ENCODE results near the gene KCNJ12.
"Not testable (repeated sequence)": the region's sequence is repeated elsewhere in the genome, so short reads cannot be mapped to it uniquely, and the experiment has no call there.

Gene KCNJ12

DNA sequence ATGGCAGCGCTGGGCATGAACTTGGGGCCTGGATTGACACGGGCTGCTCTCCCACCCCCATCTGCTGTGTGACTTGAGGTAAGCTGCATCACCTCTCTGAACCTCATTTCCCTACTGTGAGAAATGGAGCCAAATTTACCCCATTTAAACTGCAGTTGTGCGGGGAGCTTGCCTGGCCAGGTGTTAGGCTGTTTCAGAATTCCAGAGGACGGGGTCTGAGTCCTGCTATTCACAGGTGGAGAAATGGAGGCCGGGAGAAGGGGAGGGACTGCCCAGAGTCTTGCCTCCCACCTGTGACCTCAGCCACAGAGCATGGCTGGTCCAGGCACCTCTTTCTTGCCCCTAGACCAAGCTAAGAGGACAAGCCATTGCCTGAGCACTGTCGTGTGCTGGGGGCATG is 12.8 kb downstream of the KCNJ12 start:
- no peak for DNase-seq

DNA sequence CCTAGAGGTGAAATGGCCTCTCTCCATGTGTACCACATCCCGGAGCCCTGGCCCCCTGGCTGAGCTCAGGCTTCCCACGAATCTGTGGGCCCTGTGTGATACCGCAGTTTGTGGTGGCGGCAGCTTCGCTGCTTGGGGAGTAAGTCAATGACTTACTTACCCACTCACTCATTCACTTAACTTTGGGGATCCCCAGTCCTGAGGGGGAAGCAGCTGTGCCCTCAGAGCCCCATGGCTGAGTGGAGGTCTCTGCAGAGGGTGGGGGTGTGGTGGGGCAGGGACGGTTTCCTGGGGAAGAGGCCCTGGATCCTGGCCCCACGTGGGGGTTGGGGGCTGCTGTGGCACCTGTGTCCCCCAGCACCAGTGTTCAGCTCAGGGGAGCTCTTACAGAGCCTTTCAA is 13.2 kb downstream of the KCNJ12 start:
- no peak for DNase-seq

DNA sequence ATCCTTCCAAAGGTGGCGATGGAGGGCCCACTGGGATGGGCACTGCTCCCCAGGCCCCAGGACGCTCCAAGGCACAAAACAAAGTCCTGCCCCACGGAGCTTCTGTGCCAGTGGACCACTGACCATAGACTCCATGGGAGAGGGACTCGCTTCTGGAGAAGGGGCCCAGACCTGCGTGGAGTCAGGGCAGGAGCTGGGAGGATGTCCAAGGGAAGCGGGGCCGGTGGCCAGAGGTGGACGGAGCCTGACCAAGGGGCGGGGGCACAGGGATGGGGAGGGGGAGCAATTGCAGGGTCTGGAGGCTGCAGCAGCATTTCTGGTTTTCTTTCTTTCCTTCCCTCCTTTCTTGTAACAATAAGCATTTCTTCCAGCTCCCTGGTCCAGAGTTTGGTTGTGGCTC is 14.1 kb downstream of the KCNJ12 start:
- no peak for DNase-seq

DNA sequence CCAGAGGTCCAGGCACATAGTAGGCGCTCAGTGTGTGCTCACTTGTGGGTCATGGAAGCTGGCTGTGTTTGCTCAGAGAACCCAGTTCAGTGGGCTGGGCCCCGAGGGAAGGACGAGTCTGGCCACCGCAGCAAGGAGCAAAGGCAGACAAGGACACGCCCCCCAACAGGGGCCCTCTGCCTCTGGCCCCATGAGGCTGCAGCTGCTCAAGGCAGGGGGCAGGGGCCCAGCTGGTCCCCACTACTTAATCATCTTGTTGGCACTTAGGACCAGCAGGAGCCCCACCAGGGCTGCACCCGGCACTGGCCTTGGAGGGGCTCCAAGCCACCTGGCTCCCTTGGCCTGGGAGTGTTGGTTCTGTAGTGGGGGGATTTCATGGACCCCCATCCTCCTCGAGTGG is 16.1 kb downstream of the KCNJ12 start:
- DNase-seq = no peak

DNA sequence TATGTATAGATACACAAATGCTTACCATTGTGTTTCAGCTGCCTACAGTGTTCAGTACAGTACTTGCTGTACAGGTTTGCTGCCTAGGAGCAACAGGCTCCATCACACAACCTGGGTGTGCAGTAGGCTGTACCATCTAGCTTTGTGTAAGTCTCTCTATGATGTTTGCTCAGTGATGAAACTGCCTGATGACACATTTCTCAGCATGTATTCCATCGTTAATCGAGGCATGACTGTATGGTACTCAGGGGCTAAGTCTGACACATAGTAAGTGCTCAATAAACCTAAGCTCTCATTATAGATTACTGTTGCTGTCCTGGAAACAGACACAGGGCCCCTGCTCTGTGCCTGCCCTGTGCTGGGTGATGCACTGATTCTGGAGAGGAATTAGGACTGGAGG is 18.1 kb downstream of the KCNJ12 start:
- DNase-seq = no peak

DNA sequence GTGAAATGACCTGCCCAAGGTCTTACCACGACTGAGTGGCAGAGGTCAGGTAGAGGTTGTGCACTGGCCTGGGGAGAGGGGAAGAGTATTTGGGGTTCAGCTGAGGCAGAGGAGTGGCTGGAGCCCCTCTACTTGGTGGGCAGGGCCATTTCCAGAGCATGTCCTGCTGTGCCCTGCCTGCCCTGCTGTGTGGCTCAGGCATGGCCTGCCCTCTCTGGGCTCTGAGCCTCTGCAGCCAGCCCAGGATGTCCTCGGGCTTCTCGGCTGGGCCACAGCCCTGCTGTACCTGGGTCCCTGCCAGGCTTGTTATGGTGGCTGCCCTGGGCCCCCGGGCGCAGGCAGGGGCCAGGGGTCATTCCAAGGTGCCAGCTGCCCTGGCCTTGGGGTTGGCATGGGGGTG is 19.6 kb downstream of the KCNJ12 start:
- DNase-seq = no peak

DNA sequence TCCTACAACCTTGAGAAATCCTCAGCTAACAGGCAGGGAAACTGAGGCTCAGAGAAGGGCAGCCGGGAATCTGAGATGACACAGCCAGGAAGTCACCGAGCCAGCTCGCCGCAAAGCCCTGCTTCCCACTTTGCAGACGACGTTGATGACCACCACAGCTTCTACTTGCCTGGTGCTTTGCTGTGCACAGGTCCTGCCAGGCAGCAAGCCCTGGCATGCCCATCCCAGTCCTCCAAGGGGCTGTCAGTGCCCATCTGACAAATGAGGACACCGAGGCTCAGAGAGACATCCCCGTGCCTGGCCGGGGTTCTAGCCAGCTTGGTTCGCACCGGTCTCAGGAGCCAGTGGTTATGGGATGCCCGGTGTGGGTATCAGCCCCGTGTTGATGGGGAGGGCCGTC is 20.1 kb downstream of the KCNJ12 start:
- DNase-seq = no peak

DNA sequence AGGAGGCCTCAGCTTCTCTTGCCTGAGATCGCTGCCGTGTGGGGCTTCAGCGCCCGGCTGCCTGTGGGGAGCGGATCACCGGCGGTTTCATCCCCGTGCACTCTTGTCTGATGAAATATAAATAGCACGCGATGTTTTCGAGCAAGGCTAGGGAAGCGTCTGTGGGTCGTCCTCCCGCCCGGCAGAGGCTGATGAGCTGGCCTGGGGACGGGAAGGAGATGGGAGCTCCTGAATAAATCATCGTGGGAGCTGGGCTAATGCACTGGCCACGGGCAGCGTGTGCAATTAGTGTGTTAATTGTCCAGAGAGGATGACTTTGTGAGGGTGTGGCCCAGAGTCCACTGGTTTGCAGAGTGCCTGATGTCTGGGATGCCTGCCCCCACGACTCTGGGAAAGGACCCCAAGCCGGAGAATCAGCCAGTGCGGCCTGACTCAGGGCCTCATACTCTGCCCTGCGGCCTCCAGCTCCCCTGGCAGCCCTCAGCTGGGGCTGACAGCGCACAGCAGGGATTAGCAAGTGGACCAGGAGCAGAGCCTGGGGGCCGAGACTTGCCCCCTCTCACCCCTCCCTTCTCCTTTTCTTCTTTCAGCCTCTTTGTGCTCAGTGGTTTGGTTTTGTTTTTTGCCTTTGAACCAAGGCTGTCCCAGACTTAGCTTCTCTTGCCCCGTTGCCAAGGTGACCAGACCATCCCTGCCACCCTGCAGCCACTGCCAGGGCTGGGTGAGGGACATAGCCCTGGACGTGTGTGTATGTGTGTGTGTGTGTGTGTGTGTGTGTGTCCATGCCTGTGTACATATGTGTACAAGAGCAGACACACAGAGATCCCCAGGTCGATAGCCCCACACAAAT is 21.4 kb downstream of the KCNJ12 start:
- no peak for DNase-seq

DNA sequence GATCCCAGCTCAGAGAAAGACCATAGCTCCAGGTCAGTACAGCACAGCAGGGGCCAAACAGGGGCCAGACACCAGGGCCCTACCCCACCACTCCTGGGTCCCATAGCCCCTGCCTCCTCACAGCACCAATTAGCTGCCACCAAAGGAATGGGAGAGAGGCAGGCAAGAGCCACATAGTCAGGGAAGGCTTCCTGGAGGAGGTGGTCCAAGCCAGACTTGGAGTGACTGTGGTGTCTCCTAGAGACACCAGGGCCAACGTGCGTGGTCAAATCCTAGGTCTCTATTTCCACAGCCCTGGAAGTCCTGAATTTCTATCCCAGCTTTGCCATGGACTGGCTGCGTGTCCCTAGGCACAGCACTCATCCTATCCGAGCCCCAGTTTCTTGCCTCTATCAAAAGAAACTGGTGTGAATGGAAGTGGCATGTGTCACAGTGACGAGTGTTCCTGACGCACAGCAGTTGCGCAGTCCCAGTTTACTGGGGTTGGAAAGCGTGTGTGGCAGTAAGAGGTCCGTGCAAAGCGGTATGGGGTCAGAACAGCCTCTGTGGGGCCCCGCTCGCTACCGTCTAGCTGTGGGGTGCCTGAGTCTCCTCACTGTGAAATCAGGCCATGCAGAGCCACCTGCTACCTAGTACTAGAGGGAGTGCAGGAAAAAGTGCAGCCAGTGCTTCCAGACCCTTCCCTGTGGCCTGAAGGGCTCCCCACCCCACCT is 23.5 kb downstream of the KCNJ12 start:
- no peak for DNase-seq

DNA sequence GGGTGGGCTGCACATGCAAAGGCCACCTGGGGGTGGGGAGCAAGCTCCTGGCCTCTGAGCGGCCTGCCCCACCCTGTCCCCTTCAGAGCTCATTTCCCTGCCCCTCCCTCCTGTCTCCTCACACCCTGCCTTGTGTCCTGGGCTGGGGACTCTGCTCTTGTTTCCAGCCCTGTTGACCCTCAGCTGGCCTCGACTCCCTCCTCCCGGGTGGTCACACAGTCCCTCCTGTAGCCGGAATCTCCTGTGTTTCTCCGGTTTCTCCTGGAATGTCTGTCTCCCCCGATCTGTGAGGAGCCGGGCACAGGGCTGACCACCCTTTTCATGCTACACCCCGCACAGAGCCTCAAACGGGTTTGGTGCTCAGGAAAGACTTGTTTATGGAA is 24.0 kb downstream of the KCNJ12 start:
- not testable (repeated sequence) for DNase-seq

DNA sequence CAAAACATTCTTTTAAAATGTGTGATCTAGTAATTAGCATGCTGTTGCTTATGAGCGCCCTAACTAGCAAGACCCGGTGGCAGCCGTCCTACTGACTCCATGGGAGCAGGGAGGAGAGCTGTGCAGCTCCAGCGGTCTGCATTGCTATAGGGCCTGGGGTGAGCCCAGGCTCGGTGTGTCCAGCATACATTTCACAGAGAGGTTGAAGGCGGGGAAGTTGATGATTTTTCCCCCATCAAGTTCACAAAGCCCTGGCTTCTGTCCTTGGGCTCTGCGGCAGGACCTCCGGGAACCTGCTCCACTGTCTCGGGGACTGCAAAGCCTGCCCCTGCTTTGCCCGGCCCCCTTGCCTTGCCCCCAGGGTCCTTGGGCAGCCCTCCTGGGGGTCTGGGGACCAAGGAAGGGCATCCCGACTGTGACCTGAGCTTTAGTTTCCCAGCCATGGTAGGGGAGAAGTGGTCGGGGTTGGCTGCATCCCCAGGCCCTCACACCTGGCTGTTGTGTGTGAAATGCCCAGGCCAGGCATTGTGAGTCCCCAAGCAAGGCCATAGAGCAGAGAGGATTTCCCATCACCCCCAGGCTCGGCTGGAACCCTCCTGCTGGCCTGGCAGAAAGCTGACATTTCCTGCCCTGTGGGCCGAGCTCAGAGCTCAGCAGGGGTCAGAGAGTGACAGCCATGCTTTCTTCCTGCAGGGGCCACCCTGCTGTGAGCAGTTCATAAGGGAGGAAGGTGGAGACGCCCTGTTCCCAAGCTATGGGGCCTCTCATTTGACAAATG is 24.8 kb downstream of the KCNJ12 start:
- no peak for DNase-seq

DNA sequence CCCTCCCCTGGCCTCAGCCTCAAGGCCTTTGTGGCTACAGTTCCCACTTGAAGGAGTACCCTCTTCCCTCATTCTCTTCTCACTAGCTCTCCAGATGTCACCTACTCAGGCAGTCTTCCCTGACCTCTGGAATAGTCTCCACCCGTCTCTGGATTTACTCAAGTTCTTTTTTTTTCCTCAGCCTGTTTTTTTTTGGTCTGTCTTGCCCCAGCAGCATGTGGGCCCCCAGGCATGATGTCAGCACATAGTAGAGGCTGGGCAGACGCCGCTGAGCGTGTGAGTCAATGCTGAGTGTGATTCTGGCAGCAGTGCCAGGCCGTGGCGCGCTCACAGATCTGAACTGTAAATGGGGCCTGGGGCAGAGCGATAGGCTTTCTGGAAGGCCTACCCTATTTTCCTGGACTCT is 26.0 kb downstream of the KCNJ12 start:
- not testable (repeated sequence) for DNase-seq

DNA sequence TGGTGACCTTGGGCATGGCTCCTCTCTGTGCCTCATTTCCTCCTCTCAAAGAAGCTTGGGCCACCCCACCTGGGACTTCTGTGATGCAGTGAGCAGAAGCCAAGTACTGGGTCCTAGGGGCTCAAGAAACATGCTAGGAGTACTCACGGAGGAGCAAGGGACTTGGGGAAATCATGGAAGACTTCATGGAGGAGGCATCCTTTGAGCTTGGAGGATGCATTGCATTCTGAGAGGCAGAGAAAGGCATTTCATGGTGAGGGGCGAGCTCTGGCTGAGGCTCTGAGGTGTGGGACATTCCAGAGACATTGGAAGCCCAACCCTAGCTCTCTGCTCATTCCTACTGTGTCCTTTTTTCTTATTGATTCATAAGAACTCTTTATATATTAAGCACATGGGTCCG is 26.8 kb downstream of the KCNJ12 start:
- not testable (repeated sequence) for DNase-seq

DNA sequence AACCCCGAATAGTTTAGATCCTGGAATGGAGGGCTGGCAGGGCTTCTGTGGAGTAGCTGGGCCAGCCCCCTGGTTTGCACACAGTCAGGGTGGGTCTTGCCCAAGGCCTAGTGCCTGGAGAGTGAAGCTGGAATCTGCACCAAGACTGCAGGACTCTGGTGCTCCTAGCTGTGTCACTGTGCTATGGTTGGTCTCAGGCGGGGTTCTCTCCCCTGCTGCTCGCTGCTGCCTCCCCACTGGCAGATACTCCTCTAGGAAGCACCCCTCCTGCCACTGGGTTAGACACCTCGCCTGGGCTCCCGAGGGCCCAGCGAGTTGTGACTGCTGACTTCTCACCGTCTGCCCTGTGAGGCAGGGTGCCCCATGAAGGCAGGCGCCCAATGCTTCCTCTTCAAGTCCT is 27.9 kb downstream of the KCNJ12 start:
- not testable (repeated sequence) for DNase-seq

DNA sequence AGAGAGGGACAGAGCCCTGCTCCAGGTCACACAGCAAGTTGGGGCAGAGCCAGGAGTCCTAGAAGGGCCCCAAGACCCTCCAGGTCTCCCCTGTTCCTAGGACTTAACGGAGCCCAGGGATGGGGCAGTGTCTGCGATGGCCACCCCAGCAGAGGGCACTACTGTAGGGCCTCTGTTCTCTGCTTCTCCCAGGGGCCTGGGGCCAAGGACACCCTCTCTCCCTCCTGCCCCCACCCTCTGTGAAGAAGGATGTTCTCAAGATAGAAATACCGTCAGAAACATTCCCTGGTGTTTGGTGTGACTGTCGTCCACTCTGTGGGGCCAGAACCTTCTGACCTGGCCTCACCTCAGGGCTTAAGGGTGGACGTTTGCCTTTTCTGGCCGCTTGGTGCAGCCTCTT is 28.4 kb downstream of the KCNJ12 start:
- not testable (repeated sequence) for DNase-seq

DNA sequence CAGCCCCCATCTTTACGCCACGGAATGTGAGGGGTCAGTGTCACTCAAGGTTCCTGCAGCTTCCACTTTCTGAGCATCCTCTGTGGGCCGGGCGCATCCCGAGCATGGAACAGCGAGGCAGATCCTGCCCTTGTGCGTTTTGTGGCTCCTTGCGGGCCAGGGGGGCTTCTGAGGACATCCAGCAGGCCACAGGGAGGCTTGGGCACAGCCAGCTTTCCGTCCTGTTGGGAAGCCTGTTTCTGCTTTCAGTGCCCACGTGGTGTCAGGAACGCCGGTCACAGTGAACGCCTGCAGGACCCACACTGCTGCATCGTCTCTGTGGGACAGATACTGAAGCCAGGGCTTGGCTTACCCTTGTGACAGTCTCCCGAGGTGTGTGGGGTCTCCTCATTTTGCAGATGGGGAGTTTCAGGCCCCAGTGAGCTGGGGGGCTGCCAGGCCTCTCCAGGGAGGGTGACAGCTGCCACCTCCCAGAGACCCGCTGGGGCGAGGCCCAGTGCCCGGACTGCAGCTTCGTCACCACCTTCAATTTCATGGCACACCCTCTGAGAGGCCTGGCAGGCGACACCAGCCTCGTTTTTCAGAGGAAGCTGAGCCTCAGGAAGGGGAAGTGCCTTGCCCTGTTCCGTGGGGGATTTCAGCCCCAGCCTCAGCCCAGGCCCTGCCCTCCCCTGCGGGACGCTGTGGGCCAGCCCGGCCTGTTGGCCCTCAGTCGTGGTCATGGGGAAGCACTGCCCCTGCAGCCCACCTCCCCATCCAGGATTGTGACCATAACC is 29.0 kb downstream of the KCNJ12 start:
- not testable (repeated sequence) for DNase-seq

DNA sequence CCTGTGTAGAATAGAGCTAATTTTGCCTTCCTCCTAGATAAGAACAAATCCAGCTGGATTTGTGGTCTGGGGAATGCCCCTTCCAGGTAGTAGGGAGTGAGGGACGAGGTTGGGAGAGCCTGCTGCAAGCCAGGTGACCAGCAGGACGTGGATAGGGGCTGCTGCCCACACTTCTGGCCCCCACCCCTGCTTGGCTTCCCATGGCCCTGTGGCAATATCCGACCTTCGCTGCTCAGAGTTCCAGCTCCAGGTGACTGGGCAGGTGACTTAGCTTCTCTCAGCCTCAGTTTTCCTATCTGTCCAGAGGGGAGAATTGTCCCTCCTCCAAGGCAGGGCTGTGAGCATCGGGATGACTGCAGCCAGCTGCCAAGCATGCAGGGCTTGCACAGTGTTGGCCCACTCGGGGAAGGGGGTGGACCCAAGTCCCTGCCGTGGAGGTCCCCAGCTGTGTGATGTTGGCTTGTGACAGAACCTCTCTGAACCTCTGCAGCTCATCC is 29.8 kb downstream of the KCNJ12 start:
- not testable (repeated sequence) for DNase-seq

DNA sequence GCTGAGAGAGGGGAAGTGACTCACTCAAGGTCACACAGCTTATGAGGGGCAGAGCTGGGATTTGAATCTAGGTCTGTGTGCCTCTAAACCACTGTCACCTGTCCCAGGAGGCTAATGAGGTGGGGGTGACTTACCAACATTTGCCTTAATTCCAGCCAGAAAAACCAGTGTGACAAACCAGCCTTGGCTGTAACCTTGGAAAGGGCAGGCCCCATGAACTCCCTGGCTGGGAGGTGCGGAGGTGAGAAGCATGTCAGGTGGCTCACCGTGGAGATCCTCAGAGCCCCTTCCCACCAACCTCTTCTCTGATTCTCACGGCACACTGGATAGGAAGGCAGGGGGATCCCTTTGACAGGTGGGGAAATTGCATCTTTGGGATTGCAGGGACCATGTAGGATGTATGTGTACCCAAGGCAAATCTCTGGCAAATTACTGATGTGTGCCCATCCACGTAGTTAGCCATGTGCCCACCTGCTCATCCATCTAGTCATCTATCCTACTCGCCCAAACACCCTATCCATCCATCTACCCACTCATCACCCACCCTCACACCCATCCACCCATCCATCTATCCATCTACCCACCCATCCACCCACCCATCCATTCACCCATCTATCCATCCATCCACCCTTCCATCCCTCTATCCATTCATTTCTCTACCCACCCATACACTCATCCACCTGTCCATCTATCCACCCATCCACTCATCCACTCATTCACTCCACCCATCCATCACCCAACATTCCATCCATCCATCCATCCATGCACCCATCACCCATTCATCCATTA is 30.7 kb downstream of the KCNJ12 start:
- not testable (repeated sequence) for DNase-seq

DNA sequence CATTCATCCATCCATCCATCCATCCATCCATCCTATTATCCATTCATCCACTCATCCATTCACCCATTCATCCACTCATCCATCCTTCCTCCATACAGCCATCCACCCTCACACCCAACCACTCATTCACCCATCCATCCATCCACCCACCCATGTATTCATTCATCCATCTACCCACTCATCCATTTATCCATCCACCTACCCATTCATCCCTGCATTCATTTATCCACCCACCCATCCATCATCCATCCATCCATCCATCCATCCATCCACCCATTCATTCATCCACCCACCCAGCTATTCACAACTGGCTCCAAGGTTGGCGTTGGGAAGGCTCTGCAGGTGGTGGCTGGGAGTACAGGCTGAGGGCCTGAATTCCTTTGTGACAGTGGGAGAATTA is 31.6 kb downstream of the KCNJ12 start:
- not testable (repeated sequence) for DNase-seq

DNA sequence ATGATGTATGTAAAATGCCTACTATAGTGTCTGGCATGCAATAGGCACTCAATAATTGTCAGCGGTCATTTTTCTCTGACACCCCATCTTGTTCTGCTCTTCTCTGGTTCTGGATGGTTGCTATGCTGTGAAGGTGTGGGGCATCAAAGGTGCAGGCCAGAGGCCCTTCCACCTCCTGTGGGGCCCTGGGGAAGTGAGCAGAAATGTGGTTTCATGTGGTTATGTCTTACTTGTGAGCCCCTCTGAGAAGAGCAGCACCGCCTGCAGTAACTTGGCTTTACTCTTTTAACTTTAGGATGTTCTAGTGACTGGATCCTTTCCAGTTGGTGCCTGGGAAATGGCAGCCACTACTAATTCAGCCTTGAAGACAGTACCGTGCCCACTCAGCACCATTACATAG is 32.1 kb downstream of the KCNJ12 start:
- DNase-seq = not testable (repeated sequence)

DNA sequence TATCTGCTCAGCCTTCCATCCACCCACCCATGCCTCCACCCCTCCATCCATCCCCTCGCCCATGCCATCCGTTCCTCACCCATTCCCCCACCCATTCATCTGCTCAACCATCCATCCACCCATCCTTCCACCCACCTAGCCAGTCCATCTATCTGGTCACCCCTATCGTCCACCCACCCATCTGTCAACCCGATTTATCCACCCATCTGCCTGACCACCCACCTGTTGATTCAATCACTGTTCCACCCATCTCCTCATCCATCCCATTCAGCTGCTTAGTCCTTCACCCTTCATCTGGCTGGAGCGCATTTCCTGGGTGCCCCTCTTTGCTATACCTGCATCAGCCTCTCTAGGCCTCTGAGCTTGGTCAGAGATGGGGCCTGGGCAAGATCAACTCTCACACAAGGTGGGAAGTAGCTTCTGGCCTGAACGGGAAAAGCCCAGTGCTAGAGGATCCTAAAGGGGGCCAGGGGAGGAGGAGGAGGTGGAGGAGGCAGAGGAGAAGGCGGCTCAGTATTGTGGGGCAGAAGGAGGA is 32.7 kb downstream of the KCNJ12 start:
- not testable (repeated sequence) for DNase-seq
